ENCODE measurements around the gene ZNF592. TPM values are rescaled to one million over a fixed set of nuclear protein-coding genes. Genes with fewer than 3 reads are reported as not detected.

The ZNF592 gene
- 10 to 100 TPM; 21.6 to 36.3 (median 32.6) TPM for total RNA-seq

- Histone ChIP-seq H3K27me3 (no peaks in the 10 kb centered on the region), H3K27ac (peak within 1 kb of the TSS; percentile 93 to 100 (median 97)), H3K9me3 (no peaks in the 10 kb centered on the region), H3K4me1 (peaks cover 0 to 75% (median 38%) of the 10 kb centered on the region in 4 donors), H3K36me3 (no peaks in the 10 kb centered on the region), H3K4me3 (peak within 1 kb of the TSS; percentile 54 to 99 (median 95))
- peak; percentile 59 to 65 for DNase-seq (ENCODE audit: low spot score in 2 of 2)
- 0% methylated on average over 8 of the region's 127 CpGs; no CpG with 5 or more reads in 1 of the 2 donors for WGBS, 2 donors
- peak in 4 of 5 experiments; percentile 22 to 93 (median 84) for TF ChIP-seq CTCF (IDR thresholded peaks at IDR 0.05)
- no peak for TF ChIP-seq EP300 (IDR thresholded peaks at IDR 0.05)
- TF ChIP-seq POLR2A (IDR thresholded peaks at IDR 0.05), result peak; percentile 62 to 63
Measured at GRCh38 chr15:84748274-84749110, at the start of gene ZNF592. ZNF592 (plus strand) TSS chr15:84748592; CDS start chr15:84782676, 34,084 bp downstream.

GRCh38 chr15:84699538-84700191, 48.7 kb upstream of the ZNF592 start:
- peaks cover 0 to 37% (median 6%) of the 10 kb centered on the region in 4 donors for H3K4me1 ChIP-seq
- no peak for DNase-seq (ENCODE audit: low spot score in 2 of 2)
- WGBS, 2 donors, result 88 to 90% methylated on average over 8 of the region's 8 CpGs
- no peaks in the 10 kb centered on the region for H3K27me3 ChIP-seq
- H3K36me3 ChIP-seq, result no peaks in the 10 kb centered on the region
- TF ChIP-seq POLR2A (IDR thresholded peaks at IDR 0.05), result no peak
- no peak for TF ChIP-seq CTCF (IDR thresholded peaks at IDR 0.05)
- no peak for TF ChIP-seq EP300 (IDR thresholded peaks at IDR 0.05)
- no peaks in the 10 kb centered on the region for H3K9me3 ChIP-seq
- no peak overlapping the region for H3K4me3 ChIP-seq
- H3K27ac ChIP-seq, result no peak overlapping the region

GRCh38 chr15:84702961-84703482, 45.4 kb upstream of the ZNF592 start:
- DNase-seq (ENCODE audit: low spot score in 2 of 2), result peak in 1 of 2 donors; percentile 65
- 19 to 20% methylated on average over 4 of the region's 4 CpGs for WGBS, 2 donors
- no peaks in the 10 kb centered on the region for H3K9me3 ChIP-seq
- H3K4me1 ChIP-seq, result peaks cover 0 to 38% (median 6%) of the 10 kb centered on the region in 4 donors
- H3K4me3 ChIP-seq, result no peak overlapping the region
- peak overlapping the region in 3 of 4 donors; percentile 2 to 57 (median 50) for H3K27ac ChIP-seq
- no peaks in the 10 kb centered on the region for H3K27me3 ChIP-seq
- TF ChIP-seq CTCF (IDR thresholded peaks at IDR 0.05), result no peak
- TF ChIP-seq EP300 (IDR thresholded peaks at IDR 0.05), result peak in 1 of 2 donors; percentile 9
- no peaks in the 10 kb centered on the region for H3K36me3 ChIP-seq

- Histone ChIP-seq H3K27me3 (no peaks in the 10 kb centered on the region), H3K9me3 (no peaks in the 10 kb centered on the region), H3K4me1 (peaks cover 0 to 34% (median 6%) of the 10 kb centered on the region in 4 donors), H3K27ac (peak overlapping the region in 1 of 4 donors; percentile 50), H3K36me3 (peaks cover 0 to under 1% (median 0%) of the 10 kb centered on the region in 3 donors), H3K4me3 (no peak overlapping the region)
- no peak for DNase-seq (ENCODE audit: low spot score in 2 of 2)
- TF ChIP-seq POLR2A (IDR thresholded peaks at IDR 0.05), result no peak
- 93 to 96% methylated on average over 5 of the region's 5 CpGs for WGBS, 2 donors
Measured at GRCh38 chr15:84703808-84704207, 44.6 kb upstream of the ZNF592 start.

- no peaks in the 10 kb centered on the region for H3K9me3 ChIP-seq
- 83 to 85% methylated on average over 5 of the region's 5 CpGs for WGBS, 2 donors
- H3K27ac ChIP-seq, result no peak overlapping the region
- H3K36me3 ChIP-seq, result peaks cover 0 to 22% (median 0%) of the 10 kb centered on the region in 3 donors
- no peak for DNase-seq (ENCODE audit: low spot score in 2 of 2)
- no peaks in the 10 kb centered on the region for H3K27me3 ChIP-seq
- no peak overlapping the region for H3K4me3 ChIP-seq
- peaks cover 0 to 32% (median 10%) of the 10 kb centered on the region in 4 donors for H3K4me1 ChIP-seq
- TF ChIP-seq CTCF (IDR thresholded peaks at IDR 0.05) (no peak), POLR2A (IDR thresholded peaks at IDR 0.05) (no peak), EP300 (IDR thresholded peaks at IDR 0.05) (no peak)
Measured at GRCh38 chr15:84714372-84714771, 34.0 kb upstream of the ZNF592 start.

Data from tibial nerve (tissue), 4 donors.